IMR-90 (cell line): Measurements from ENCODE around the gene COL4A2.

ENCODE experiments used
- MXI1 ChIP-seq: IDR thresholded peaks from 2 replicates; pipeline ENCODE4 v1.6.1; 2012; ENCODE audit warnings: low read depth, mild to moderate bottlenecking, low read length, moderate library complexity, borderline replicate concordance
- SMC3 ChIP-seq: fragments of 150-350 bp; IDR thresholded peaks from 2 replicates; pipeline ENCODE4 v1.6.1; 2016; ENCODE audit warnings: low read depth, mild to moderate bottlenecking, antibody characterized with exemption, low read length, moderate library complexity
- TF ChIP-seq, protein P1 (sequence below): conservative IDR thresholded peaks from 2 replicates; pipeline ENCODE4 v1.5.1; 2012; ENCODE audit warnings: mild to moderate bottlenecking, low read depth, low read length, improper control_type of control experiment

DNA sequence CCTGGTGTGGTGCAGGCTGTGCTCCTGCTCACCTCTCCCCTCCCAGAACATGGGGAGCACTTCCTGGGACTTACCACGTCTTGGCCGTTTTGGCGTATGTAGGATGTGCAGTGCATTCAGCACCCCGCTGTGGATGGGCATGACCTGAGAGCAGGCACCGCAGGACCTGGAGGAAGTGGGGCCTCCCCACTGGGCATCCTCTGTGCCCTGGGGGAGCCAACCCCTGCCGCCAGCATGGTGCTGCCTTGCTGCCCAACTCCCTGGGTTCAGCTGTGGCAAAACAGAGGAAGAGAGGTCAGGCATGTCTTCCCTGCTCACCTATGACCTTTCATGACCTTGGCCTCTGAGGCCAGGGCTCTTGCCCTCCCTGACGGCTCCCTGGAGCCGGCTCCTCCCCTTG, 150.9 kb downstream of the COL4A2 start:
- TF ChIP-seq, protein P1, sequence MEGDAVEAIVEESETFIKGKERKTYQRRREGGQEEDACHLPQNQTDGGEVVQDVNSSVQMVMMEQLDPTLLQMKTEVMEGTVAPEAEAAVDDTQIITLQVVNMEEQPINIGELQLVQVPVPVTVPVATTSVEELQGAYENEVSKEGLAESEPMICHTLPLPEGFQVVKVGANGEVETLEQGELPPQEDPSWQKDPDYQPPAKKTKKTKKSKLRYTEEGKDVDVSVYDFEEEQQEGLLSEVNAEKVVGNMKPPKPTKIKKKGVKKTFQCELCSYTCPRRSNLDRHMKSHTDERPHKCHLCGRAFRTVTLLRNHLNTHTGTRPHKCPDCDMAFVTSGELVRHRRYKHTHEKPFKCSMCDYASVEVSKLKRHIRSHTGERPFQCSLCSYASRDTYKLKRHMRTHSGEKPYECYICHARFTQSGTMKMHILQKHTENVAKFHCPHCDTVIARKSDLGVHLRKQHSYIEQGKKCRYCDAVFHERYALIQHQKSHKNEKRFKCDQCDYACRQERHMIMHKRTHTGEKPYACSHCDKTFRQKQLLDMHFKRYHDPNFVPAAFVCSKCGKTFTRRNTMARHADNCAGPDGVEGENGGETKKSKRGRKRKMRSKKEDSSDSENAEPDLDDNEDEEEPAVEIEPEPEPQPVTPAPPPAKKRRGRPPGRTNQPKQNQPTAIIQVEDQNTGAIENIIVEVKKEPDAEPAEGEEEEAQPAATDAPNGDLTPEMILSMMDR = no peak
- TF ChIP-seq SMC3 = no peak
- TF ChIP-seq MXI1 = no peak
